RPMI8226 (cell line): ENCODE results near the gene MRPL36.

Source experiments
- DNase-seq: peaks from one replicate; pipeline ENCODE4 v3.0.0-alpha.2; 2015

The MRPL36 gene

DNA sequence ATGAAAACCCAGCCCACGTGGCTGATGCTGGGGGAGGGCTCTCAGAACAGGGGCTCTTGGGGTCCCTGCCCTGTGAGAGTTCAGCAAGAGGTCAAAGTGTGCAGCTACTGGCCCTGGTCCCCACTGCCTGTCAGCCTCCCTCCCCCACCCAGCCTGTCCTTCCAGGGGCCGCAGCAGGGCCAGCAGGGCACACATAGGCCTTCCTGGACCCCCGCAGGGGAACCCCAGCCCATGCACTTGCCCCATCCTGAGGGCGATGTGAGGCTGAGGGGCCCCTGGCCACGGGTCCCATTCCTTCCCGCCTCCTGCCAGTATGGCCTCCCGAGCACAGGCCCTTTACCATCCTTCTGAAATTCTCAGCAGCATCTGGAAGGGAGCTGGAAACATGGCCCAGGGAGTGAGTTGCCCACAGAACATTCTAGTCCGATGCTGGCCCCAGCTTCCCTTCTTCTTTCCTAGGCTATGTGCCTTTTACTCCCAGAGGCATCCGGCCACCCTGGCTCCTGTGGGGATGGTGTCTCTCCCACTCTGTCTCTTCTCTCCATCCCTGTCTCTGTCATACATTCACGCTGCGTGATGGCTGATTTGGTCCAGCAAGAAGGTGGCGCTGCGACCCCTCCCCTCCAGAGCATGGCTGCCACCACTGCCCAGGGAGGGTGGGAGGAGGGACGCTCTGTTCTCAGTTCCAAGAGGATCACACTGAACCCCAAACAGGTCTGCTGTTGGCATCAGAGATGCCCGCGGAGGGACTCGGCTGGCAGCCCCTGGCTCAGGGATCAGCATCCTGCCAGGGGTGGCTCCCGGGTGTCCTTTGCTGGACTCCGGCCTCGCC is 19.6 kb downstream of the MRPL36 start:
- no peak for DNase-seq

DNA sequence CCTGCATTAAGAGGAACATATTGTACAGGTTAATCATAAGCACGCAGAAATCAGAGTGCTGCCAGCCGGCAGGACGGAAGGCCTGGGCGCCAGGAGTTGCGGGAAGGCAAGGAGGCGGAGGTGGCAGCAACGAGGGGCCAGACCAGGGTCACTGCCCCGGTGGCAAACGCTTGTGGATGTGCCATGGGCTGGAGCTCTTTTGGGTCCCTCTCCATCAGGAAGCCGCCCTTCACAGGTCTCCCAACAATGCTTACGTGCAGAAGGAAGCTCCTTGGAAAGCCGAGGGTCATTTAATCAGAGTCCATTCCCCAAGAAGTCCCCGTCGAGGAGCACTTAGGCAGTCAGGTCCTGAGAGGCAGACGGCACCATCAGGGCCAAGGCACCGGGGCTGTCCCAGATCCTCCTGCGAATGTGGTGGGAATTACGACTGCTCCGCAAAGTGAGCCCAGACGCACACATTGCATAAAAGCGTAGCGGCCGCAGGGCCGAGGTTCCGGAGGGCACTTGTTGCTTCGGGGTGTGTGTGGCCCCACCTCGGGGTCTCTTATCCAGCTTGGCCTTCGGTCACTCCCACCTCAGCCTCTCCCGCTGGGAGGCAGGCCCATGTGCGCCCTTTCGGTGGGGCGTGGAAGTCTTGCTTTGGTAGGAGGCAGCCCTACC is 20.5 kb downstream of the MRPL36 start:
- DNase-seq: no peak

- no peak for DNase-seq
Observed at GRCh38 chr5:1778138-1779020, 21.3 kb downstream of the MRPL36 start.

DNA sequence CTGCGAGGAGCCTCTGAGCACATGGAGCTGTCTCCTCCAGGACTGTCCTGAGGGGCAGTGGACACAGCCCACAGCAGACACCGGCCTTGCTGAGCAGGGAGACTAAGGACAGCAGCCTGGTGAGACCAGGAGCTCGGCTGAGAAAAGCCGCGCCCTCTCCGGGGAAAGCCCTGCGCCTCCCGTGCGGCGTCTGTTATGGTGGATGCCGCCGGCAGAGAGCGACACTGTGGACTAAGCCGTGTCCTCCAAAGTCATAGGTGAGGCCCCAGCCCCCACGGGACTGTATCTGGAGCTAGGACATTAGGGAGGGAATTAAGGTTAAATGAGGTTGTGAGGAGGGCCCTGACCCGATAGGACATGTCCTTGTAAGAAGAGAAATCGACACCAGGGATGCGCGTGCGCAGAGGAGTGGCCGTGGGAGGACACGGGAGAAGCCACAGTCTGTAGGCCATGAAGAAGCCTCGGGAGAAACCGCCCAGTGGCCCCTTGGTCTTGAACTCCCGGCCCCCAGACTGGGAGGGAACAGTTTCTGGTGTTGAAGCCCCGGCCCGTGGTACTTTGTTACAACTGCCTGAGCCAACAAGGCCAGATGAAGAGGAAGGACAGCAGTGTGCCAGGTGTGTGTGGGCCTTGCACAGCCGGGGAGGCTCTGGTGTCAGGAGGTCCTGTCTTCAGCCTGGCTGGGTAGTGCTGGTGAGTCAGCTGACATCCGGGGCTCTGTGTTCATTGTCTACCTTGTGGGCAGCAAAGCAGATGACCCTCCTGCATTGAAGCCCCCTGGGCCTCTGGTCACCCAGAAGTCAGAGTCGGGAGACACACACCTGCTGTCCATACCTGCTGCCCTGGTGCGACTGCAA is 22.1 kb downstream of the MRPL36 start:
- DNase-seq: no peak

- no peak for DNase-seq
Observed at GRCh38 chr5:1776831-1777230, 22.8 kb downstream of the MRPL36 start.

DNA sequence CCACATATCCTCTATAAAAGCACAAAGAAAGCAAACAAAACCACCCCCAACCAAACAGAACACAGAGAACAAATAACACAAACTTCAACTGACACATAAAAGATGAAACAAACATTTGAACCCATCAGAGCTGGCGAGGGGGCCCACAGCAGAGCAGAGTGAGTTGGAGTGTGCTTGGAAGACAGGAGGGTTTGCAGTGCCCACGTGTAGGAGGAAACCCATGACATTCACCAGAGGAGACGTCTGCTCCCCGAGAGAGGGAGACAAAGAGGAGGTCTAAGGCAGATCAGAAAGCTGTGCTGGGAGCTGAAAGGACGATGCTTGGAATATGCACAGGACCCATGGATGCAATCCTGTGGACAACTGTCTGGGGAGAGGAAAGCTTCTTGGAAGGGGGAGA is 27.0 kb downstream of the MRPL36 start:
- peak; percentile 62 for DNase-seq

DNA sequence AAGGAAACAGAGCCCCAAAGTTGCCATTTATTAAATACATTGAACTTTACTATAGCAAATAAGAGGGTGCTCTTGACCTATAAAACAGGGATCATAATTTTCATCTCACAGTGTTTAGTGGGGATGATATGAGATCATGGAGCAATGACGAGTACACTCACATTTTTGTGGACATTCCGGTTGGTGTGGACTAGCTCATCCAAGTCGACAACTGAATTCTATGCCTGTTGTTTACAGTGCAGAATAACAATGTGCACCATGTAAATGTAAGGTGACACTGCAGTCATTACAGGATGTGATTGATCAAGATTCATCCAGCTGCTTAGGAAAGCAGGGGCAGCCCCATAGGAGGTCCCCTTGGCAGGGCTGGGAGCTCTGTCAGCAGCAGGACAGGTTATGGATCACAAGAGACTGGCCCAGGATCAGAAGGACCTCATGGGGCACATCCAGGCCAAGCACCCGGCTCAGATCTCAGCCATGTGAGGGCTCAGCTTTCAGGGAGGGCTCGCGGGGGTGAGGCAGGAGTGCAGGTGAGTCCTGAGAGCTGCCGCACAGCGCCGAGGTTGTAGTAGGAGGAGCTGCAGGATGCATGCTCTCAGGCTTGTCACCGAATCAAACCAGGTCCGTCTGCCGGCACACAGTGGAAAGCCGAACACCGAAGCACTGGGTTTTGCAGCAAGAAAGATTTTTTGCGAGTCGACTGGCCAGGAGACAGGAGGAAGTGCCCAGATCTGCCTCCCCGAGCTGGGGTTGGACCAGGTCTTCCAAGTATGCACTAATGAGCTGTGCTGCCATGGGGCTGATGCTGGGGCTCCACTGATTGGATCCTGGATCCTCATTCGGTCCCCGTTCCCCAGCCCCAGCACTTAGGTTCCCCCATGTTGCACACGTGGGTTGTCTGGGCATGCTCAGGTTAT is 28.2 kb downstream of the MRPL36 start:
- no peak for DNase-seq

- DNase-seq: no peak
Observed at GRCh38 chr5:1770443-1770802, 29.2 kb downstream of the MRPL36 start.

GRCh38 chr5:1769752-1770442 is 29.7 kb downstream of the MRPL36 start:
- DNase-seq: no peak

GRCh38 chr5:1769017-1769640 is 30.5 kb downstream of the MRPL36 start:
- no peak for DNase-seq

DNA sequence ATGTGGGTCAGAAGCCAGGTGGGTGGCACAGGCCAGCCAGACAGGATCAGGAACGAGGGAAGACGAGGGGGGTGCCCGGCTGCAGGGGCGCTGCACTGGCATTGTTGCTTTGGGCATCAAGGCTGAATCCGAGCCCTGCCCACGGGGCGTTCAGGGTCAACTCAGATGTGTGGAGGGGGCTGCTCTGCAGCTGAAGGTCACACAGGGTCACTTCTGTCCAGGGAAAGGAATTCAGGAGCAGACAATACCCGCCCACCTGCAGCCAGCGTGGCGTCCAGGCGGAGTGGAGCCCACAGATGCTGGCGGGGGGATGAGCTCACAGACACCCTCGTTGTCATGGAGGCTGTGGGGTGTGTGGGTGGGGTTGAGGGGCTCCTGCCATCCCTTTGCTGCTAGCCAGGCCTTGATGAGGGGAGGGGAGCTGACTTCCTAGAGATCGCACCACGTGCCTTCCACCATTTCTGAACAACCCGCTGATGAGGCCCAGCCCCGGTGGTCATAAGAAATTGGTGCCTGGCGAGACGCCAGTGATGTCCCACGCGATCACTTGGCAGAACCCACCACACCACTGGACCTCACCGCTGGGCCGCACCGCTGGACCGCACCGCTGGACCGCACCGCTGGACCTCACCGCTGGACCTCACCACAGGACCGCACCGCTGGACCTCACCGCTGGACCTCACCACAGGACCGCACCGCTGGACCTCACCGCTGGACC is 31.2 kb downstream of the MRPL36 start:
- no peak for DNase-seq

DNA sequence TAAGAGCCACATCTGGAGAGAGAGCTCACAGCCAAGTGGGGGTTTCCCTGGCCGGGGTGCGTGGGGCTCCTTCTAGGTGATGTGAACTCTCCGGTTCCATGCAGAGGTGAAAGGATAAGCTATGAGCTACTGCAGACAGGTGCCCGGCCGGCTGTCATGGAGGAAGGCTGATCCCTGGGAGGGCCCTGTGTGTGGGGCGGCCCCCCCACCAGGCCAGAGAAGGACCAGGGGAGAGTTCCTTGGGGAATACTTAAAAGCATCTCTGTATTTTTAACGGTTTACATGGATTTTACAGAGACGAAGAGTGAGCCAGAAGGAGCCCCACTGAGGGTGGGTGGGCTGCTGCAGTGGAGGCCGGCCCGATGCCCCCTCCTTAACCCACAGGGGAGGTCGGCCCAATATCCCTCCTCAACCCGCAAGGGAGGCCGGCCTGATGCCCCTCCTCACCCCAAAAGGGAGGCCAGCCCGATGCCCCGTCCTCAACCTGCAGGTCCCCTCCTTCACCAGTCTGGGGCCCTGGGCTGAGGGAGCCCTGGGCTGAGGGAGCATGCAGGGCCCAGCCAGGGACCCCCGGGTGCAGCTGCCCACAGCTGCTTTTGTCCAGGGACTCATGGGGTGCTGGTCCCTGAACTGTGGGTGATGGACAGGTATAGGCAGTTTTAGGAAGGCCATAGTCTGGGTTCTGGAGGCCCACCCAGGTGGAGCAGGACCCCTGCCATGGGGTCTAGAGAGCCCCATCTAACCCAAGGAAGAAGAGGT is 31.9 kb downstream of the MRPL36 start:
- no peak for DNase-seq

DNA sequence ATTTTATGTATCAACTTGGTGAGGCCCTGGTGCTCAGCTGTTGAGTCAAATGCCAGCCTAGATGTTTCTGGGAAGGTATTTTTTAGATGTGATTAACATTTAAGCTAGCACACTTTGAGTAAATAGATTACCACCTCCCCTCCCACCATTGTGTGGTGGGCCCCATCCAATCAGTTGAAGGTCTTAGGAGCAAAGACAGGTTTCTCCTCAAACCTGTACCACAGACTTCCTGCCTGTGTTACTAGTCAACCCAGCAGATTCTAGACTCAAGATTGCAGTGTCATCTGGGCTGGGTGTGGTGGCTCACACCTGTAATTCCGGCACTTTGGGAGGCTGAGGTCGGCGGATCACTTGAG is 33.8 kb downstream of the MRPL36 start:
- DNase-seq: peak; percentile 42

DNA sequence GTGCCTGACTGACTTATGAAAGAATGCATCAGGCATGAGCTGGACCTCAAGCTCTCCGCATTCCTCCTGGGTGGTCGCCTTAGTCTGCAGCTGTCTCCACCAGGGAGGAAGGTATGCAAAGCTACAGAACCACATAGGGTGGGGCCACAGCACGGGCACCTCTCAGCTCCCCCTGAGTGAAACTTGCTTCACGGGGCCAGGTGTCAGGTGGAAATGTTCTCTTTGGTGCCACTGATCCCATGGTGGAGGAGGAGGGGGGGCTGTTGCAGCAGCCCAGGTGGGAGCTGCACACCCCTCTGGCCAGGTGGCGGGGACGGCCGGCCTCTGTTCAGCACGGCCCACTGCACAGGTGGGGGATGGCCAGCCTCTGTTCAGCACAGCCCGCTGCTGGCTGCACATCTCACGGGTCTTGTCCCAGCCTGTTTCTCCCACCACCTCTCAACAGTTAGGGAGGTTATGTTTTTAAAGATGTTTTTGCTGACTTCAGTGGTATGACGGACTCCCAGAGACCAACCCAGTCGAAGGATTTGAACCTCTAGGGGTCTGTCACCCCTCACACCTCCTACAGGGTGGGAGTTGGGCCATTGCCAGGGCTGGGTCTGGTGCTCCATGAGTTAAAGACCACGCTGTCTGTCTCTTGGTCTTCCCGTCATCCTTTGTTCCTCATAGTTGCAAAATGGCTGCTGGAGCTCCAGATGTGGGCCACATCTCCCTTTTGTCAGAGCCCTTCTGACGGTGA is 34.3 kb downstream of the MRPL36 start:
- DNase-seq: peak; percentile 66

DNA sequence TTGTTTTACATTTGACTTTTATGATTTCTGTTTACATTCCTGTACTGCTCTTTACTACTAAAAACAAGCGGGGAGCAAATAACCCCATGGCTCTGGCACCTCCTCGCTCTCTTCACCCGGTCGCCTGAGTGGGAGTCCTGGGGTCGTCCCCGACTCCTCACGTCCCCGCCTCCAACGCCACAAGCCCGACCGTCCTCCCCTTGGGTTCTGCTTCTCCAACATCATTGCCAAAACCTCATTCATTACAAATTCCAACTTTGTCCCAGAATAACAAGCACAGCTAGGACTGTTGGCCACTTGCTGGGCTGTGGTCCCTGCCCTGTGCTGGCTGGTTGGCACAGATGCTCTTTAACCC is 35.1 kb downstream of the MRPL36 start:
- DNase-seq: no peak

GRCh38 chr5:1763960-1764605 is 35.6 kb downstream of the MRPL36 start:
- no peak for DNase-seq

DNA sequence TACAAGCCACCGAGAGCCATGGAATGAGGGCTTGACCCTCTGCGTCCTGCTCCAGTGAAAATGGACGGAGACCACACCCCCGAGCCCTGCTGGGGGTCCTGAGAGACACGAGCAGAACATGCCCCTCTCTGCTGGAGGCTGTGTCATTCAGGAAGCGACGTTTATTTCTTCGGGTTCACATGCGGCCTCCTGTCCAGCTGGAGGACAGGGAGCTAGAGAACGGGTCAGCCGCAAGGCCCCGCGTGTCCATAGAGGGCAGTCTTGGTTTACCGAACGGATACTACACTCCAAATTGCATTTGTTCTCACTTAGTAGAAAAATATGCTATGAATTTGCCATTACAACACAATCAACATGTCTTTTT is 36.1 kb downstream of the MRPL36 start:
- peak; percentile 58 for DNase-seq
